B cell (primary cell): ENCODE results near the gene ZNF408.

Source experiments
- EZH2 ChIP-seq: IDR thresholded peaks from 2 replicates; pipeline ENCODE4 v1.6.1; 2012; ENCODE audit warnings: borderline replicate concordance, low read depth, mild to moderate bottlenecking, moderate library complexity, low read length; ENCODE audit not compliant: insufficient read depth, poor library complexity, severe bottlenecking
- TF ChIP-seq, protein P1 (sequence below): fragments of 200-600 bp; IDR thresholded peaks from one replicate; pipeline ENCODE4 v1.8.0; 2022; ENCODE audit warnings: antibody characterized with exemption, mild to moderate bottlenecking

DNA sequence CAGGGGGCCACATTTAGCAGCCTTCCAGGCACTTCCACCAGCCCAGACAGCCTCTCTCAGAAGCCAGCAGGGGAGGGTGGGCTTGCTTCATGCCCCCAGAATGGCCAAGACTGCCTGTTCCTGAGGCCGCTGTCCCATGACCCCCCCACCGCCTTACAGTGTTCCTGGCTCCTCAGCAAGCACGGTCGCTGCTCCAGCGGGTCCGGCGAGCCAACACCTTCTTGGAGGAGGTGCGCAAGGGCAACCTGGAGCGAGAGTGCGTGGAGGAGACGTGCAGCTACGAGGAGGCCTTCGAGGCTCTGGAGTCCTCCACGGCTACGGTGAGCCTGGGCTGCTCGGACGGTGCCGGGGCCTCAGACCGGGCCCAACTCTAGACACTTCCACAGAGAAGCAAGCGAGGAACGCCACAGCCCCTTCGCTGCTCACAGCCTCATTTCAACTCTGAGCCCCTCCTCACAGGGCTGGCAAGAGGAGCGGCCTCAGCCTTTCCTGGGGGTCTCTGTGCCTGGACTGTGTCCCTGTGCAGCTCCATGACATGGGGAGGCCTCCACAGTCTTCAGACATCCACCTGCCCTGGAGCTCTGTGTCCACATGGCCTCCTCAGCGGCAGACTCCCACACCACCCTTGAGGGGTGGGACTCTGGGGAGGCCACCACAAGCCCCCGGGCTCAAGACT lies 18.9 kb downstream of the ZNF408 start:
- no peak for TF ChIP-seq EZH2
- TF ChIP-seq, protein P1, sequence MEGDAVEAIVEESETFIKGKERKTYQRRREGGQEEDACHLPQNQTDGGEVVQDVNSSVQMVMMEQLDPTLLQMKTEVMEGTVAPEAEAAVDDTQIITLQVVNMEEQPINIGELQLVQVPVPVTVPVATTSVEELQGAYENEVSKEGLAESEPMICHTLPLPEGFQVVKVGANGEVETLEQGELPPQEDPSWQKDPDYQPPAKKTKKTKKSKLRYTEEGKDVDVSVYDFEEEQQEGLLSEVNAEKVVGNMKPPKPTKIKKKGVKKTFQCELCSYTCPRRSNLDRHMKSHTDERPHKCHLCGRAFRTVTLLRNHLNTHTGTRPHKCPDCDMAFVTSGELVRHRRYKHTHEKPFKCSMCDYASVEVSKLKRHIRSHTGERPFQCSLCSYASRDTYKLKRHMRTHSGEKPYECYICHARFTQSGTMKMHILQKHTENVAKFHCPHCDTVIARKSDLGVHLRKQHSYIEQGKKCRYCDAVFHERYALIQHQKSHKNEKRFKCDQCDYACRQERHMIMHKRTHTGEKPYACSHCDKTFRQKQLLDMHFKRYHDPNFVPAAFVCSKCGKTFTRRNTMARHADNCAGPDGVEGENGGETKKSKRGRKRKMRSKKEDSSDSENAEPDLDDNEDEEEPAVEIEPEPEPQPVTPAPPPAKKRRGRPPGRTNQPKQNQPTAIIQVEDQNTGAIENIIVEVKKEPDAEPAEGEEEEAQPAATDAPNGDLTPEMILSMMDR: no peak
